KOPT-K1 (cell line): Measurements from ENCODE around the gene TIE1.

Experiments used
- H3K27ac ChIP-seq: fragments of 200-600 bp; sonication (generic); 2 replicates; pipeline ENCODE4 v1.5.1; 2016; ENCODE audit warnings: antibody characterized with exemption, mild to moderate bottlenecking, low read depth, low read length; ENCODE audit not compliant: poor library complexity, severe bottlenecking
- H3K36me3 ChIP-seq: fragments of 200-600 bp; sonication (generic); 2 replicates; pipeline ENCODE4 v1.5.1; 2017; ENCODE audit warnings: antibody characterized with exemption, mild to moderate bottlenecking, low read length, moderate library complexity; ENCODE audit not compliant: insufficient read depth
- H3K9me3 ChIP-seq: fragments of 200-600 bp; sonication (generic); 2 replicates; pipeline ENCODE4 v1.5.1; 2017; ENCODE audit warnings: antibody characterized with exemption, low read length, mild to moderate bottlenecking; ENCODE audit not compliant: insufficient read depth, poor library complexity, severe bottlenecking

The TIE1 gene

GRCh38 chr1:43270421-43271095, 30.2 kb upstream of the TIE1 start:
- H3K36me3 ChIP-seq, result no peaks in the 10 kb centered on the region
- peaks cover 12% of the 10 kb centered on the region for H3K9me3 ChIP-seq
- no peak overlapping the region for H3K27ac ChIP-seq

- Histone ChIP-seq H3K9me3 (peaks cover 12% of the 10 kb centered on the region), H3K27ac (no peak overlapping the region), H3K36me3 (no peaks in the 10 kb centered on the region)
These were observed 29.3 kb upstream of the TIE1 start for GRCh38 chr1:43271186-43272118.

- H3K9me3 ChIP-seq, result peaks cover 12% of the 10 kb centered on the region
- H3K36me3 ChIP-seq, result no peaks in the 10 kb centered on the region
- no peak overlapping the region for H3K27ac ChIP-seq
These were observed 28.6 kb upstream of the TIE1 start for GRCh38 chr1:43272161-43272560.

- Histone ChIP-seq H3K27ac (no peak overlapping the region), H3K36me3 (no peaks in the 10 kb centered on the region), H3K9me3 (peaks cover 12% of the 10 kb centered on the region)
These were observed 27.9 kb upstream of the TIE1 start for GRCh38 chr1:43272576-43273571.

GRCh38 chr1:43273708-43274107, 27.1 kb upstream of the TIE1 start:
- H3K36me3 ChIP-seq, result no peaks in the 10 kb centered on the region
- peaks cover 12% of the 10 kb centered on the region for H3K9me3 ChIP-seq
- no peak overlapping the region for H3K27ac ChIP-seq

- H3K27ac ChIP-seq, result no peak overlapping the region
- H3K9me3 ChIP-seq, result peaks cover 12% of the 10 kb centered on the region
These were observed 26.5 kb upstream of the TIE1 start for GRCh38 chr1:43274125-43274803.

GRCh38 chr1:43274804-43275180, 26.0 kb upstream of the TIE1 start:
- peaks cover 12% of the 10 kb centered on the region for H3K9me3 ChIP-seq
- H3K27ac ChIP-seq, result no peak overlapping the region

More at GRCh38 chr1:43274125-43274803, 26.5 kb upstream of the TIE1 start:
- H3K36me3 ChIP-seq, result no peaks in the 10 kb centered on the region

GRCh38 chr1:43275826-43276620, 24.8 kb upstream of the TIE1 start:
- Histone ChIP-seq H3K27ac (no peak overlapping the region), H3K9me3 (peaks cover 12% of the 10 kb centered on the region), H3K36me3 (no peaks in the 10 kb centered on the region)

More at GRCh38 chr1:43274804-43275180, 26.0 kb upstream of the TIE1 start:
- no peaks in the 10 kb centered on the region for H3K36me3 ChIP-seq

- H3K9me3 ChIP-seq, result peaks cover 12% of the 10 kb centered on the region
- H3K27ac ChIP-seq, result no peak overlapping the region
- H3K36me3 ChIP-seq, result no peaks in the 10 kb centered on the region
These were observed 24.1 kb upstream of the TIE1 start for GRCh38 chr1:43276673-43277072.

- H3K9me3 ChIP-seq, result peaks cover 12% of the 10 kb centered on the region
- no peaks in the 10 kb centered on the region for H3K36me3 ChIP-seq
- H3K27ac ChIP-seq, result no peak overlapping the region
These were observed 23.5 kb upstream of the TIE1 start for GRCh38 chr1:43277116-43277876.

GRCh38 chr1:43279161-43279560, 21.6 kb upstream of the TIE1 start:
- peaks cover 9% of the 10 kb centered on the region for H3K9me3 ChIP-seq
- H3K36me3 ChIP-seq, result no peaks in the 10 kb centered on the region
- no peak overlapping the region for H3K27ac ChIP-seq

GRCh38 chr1:43279666-43280065, 21.1 kb upstream of the TIE1 start:
- Histone ChIP-seq H3K27ac (no peak overlapping the region), H3K36me3 (no peaks in the 10 kb centered on the region), H3K9me3 (peaks cover 4% of the 10 kb centered on the region)

- no peaks in the 10 kb centered on the region for H3K36me3 ChIP-seq
- H3K27ac ChIP-seq, result no peak overlapping the region
- H3K9me3 ChIP-seq, result no peaks in the 10 kb centered on the region
These were observed 20.1 kb upstream of the TIE1 start for GRCh38 chr1:43280692-43281091.
